Measurements from ENCODE around the gene SUMO3. TPM values are rescaled to one million over a fixed set of nuclear protein-coding genes. Genes with fewer than 3 reads are reported as not detected.
A peak's percentile ranks its signal among the peaks of the same experiment; 100 is the strongest.

SUMO3 gene
- total RNA-seq, 6 experiments from 2014 or later = 33.4 to 41.2 (median 36.6) TPM

DNA sequence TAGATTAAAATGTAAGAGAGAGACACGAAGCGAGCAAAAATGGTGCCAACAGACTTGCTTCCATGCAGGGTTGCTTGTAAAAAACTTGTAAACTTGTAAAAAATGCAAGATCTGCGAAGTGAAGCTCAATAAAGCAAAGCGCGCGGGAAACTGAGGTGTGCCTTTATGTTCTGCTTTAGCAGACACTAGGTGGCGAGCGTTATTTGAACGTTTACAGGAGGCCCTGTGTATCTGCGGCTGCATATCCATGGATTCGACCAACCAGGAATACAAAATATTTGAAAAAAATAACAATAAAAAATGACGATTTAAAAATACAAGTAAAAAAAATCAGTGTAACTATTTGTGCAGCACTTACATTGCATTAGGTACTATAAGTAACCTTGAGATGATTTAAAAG is 17.8 kb downstream of the SUMO3 start:
- no peak overlapping the region for H3K4me3 ChIP-seq
- H3K9me3 ChIP-seq = no peaks in the 10 kb centered on the region
- no peak for DNase-seq
- no peak for TF ChIP-seq POLR2A (IDR thresholded peaks at IDR 0.05)
- TF ChIP-seq, protein P1, sequence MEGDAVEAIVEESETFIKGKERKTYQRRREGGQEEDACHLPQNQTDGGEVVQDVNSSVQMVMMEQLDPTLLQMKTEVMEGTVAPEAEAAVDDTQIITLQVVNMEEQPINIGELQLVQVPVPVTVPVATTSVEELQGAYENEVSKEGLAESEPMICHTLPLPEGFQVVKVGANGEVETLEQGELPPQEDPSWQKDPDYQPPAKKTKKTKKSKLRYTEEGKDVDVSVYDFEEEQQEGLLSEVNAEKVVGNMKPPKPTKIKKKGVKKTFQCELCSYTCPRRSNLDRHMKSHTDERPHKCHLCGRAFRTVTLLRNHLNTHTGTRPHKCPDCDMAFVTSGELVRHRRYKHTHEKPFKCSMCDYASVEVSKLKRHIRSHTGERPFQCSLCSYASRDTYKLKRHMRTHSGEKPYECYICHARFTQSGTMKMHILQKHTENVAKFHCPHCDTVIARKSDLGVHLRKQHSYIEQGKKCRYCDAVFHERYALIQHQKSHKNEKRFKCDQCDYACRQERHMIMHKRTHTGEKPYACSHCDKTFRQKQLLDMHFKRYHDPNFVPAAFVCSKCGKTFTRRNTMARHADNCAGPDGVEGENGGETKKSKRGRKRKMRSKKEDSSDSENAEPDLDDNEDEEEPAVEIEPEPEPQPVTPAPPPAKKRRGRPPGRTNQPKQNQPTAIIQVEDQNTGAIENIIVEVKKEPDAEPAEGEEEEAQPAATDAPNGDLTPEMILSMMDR (IDR thresholded peaks at IDR 0.05) = peak in 3 of 4 donors; percentile 15 to 25 (median 22)
- 49% methylated on average over 12 of the region's 12 CpGs for whole genome bisulfite sequencing (ENCODE audit: insufficient coverage, low coverage, low lambda C conversion rate, missing lambda C conversion rate)
- no peaks in the 10 kb centered on the region for H3K27me3 ChIP-seq
- H3K36me3 ChIP-seq = peaks cover 0 to 3% (median 0%) of the 10 kb centered on the region in 4 donors
- peaks cover 0 to 26% (median 12%) of the 10 kb centered on the region in 4 donors for H3K4me1 ChIP-seq
- intact Hi-C loops (cut with DNase I) = loop anchor here in 1 of 2 donors (10.0 kb wide), 1 partner anchor 105 kb away; no protein-coding TSS in a partner anchor
- no peak for ATAC-seq
- no peak overlapping the region for H3K27ac ChIP-seq

DNA sequence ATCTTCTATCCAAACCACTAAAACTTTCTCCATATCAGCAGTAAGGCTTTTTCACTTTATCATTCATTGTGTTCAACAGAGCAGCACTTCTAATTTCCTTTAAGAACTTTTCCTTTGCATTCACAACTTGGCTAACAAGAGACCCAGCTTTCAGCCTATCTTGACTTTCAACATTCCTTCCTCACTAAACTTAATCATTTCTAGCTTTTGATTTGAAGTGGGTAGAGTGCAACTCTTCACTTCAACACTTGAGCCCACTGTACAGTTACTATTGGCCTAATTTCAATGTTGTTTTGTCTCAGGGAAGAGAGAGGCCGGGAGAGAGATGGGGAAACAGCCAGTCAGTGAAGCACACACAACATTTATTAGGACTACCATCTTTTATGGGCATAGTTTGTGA is 18.2 kb downstream of the SUMO3 start:
- Histone ChIP-seq H3K27ac (no peak overlapping the region), H3K27me3 (no peaks in the 10 kb centered on the region), H3K9me3 (no peaks in the 10 kb centered on the region), H3K36me3 (peaks cover 0 to 3% (median 0%) of the 10 kb centered on the region in 4 donors), H3K4me3 (no peak overlapping the region), H3K4me1 (peaks cover 0 to 22% (median 10%) of the 10 kb centered on the region in 4 donors)
- intact Hi-C loops (cut with DNase I) = loop anchor here (10.0 kb wide), 2 partner anchors 105 to 285 kb away; no protein-coding TSS in a partner anchor
- 56% methylated on average over 1 of the region's 1 CpG for WGBS (ENCODE audit: insufficient coverage, low coverage, low lambda C conversion rate, missing lambda C conversion rate)
- ATAC-seq (no peak), DNase-seq (no peak)
- TF ChIP-seq, protein P1 (IDR thresholded peaks at IDR 0.05) = no peak
- TF ChIP-seq POLR2A (IDR thresholded peaks at IDR 0.05) = no peak

DNA sequence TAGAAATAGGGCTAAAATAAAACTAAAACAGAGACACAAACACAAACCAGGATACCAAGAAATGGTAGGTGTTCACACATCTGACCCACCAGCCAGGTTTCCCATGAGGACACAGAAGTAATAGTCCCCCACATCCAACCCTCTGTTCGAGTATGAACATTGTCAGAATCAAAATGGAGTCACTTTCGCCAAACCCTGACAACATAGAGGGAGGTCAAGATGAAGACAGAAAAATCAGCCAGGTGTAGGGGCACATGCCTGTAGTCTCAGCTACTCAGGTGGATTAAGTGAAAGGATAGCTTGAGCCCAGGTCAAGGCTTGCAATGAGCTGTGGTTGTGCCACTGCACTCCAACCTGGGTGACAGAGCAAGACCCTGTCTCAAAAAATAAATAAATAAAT is 20.1 kb downstream of the SUMO3 start:
- peaks cover 0 to 34% (median 14%) of the 10 kb centered on the region in 4 donors for H3K4me1 ChIP-seq
- H3K9me3 ChIP-seq = no peaks in the 10 kb centered on the region
- intact Hi-C loops (cut with DNase I) = loop anchor here in 1 of 2 donors (10.0 kb wide), 1 partner anchor 283 kb away; no protein-coding TSS in a partner anchor
- no peak for TF ChIP-seq POLR2A (IDR thresholded peaks at IDR 0.05)
- TF ChIP-seq, protein P1 (IDR thresholded peaks at IDR 0.05) = no peak
- H3K4me3 ChIP-seq = no peak overlapping the region
- no peak overlapping the region for H3K27ac ChIP-seq
- ATAC-seq = no peak
- DNase-seq = no peak
- H3K36me3 ChIP-seq = peaks cover 0 to 3% (median 0%) of the 10 kb centered on the region in 4 donors
- H3K27me3 ChIP-seq = no peaks in the 10 kb centered on the region
- WGBS (ENCODE audit: insufficient coverage, low coverage, low lambda C conversion rate, missing lambda C conversion rate) = 92% methylated on average over 2 of the region's 2 CpGs

DNA sequence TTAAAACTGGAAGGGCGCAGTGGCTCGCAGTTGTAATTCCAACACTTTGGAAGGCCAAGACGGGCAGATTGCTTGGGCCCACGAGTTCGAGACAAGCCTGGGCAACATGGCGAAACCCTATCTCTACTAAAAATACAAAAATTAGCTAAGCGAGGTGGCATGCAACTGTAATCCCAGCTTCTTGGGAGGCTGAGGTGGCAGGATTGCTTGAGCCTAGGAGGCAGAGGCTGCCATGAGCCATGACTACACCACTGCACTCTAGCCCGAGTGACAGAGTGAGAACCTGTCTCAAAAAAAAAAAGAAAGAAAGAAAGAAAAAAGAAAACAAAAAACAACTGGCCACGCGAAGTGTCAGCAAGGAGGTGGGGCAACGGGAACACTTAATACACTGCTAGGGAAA is 22.5 kb downstream of the SUMO3 start:
- no peak overlapping the region for H3K27ac ChIP-seq
- TF ChIP-seq, protein P1 (IDR thresholded peaks at IDR 0.05) = no peak
- TF ChIP-seq POLR2A (IDR thresholded peaks at IDR 0.05) = no peak
- no peaks in the 10 kb centered on the region for H3K9me3 ChIP-seq
- H3K4me3 ChIP-seq = no peak overlapping the region
- no peaks in the 10 kb centered on the region for H3K27me3 ChIP-seq
- H3K36me3 ChIP-seq = peaks cover 0 to 3% (median 0%) of the 10 kb centered on the region in 4 donors
- ATAC-seq = no peak
- 92% methylated on average over 11 of the region's 11 CpGs for WGBS (ENCODE audit: insufficient coverage, low coverage, low lambda C conversion rate, missing lambda C conversion rate)
- DNase-seq = peak in 1 of 3 donors; percentile 19
- intact Hi-C loops (cut with DNase I) = loop anchor here in 1 of 2 donors (10.0 kb wide), 1 partner anchor 281 kb away; no protein-coding TSS in a partner anchor
- H3K4me1 ChIP-seq = peaks cover 0 to 32% (median 12%) of the 10 kb centered on the region in 4 donors
